ENCODE results near the gene TMEM50B.
"Not testable (repeated sequence)": the region's sequence is repeated elsewhere in the genome, so short reads cannot be mapped to it uniquely, and the experiment has no call there.

TMEM50B gene

GRCh38 chr21:33479679-33480480, at the start of gene TMEM50B:
TSS of gene TMEM50B (minus strand) at chr21:33479974. CDS start at chr21:33468885, 11,089 bp downstream.
- DNase-seq (ENCODE audit: low read depth in 2 of 2) = peak; percentile 88 to 97

- DNase-seq (ENCODE audit: low read depth in 2 of 2) = no peak
Measured at GRCh38 chr21:33522953-33523349, 43.2 kb upstream of the TMEM50B start.

- no peak for DNase-seq (ENCODE audit: low read depth in 2 of 2)
Measured at GRCh38 chr21:33522297-33522952, 42.7 kb upstream of the TMEM50B start.

GRCh38 chr21:33518899-33519298, 39.1 kb upstream of the TMEM50B start:
- no peak for DNase-seq (ENCODE audit: low read depth in 2 of 2)

- no peak for DNase-seq (ENCODE audit: low read depth in 2 of 2)
Measured at GRCh38 chr21:33514229-33514628, 34.5 kb upstream of the TMEM50B start.

GRCh38 chr21:33512481-33512880, 32.7 kb upstream of the TMEM50B start:
- no peak for DNase-seq (ENCODE audit: low read depth in 2 of 2)

- no peak for DNase-seq (ENCODE audit: low read depth in 2 of 2)
Measured at GRCh38 chr21:33511639-33512038, 31.9 kb upstream of the TMEM50B start.

GRCh38 chr21:33510826-33511225, 31.1 kb upstream of the TMEM50B start:
- no peak for DNase-seq (ENCODE audit: low read depth in 2 of 2)

GRCh38 chr21:33507003-33507402, 27.2 kb upstream of the TMEM50B start:
- not testable (repeated sequence) for DNase-seq (ENCODE audit: low read depth in 2 of 2)

GRCh38 chr21:33505833-33506232, 26.1 kb upstream of the TMEM50B start:
- no peak for DNase-seq (ENCODE audit: low read depth in 2 of 2)

GRCh38 chr21:33496345-33496744, 16.6 kb upstream of the TMEM50B start:
- DNase-seq (ENCODE audit: low read depth in 2 of 2) = no peak

GRCh38 chr21:33495743-33496142, 16.0 kb upstream of the TMEM50B start:
- DNase-seq (ENCODE audit: low read depth in 2 of 2) = no peak

- no peak for DNase-seq (ENCODE audit: low read depth in 2 of 2)
Measured at GRCh38 chr21:33493756-33494155, 14.0 kb upstream of the TMEM50B start.

- no peak for DNase-seq (ENCODE audit: low read depth in 2 of 2)
Measured at GRCh38 chr21:33492571-33492970, 12.8 kb upstream of the TMEM50B start.

- DNase-seq (ENCODE audit: low read depth in 2 of 2) = peak; percentile 92 to 94
Measured at GRCh38 chr21:33491373-33492102, 11.8 kb upstream of the TMEM50B start, which contains the start of gene DNAJC28. TSS of gene DNAJC28 (minus strand) at chr21:33491716. CDS start at chr21:33489393, 2,323 bp downstream.

- no peak for DNase-seq (ENCODE audit: low read depth in 2 of 2)
Measured at GRCh38 chr21:33490991-33491372, 11.2 kb upstream of the TMEM50B start.

GRCh38 chr21:33488936-33489335, 9.2 kb upstream of the TMEM50B start:
- no peak for DNase-seq (ENCODE audit: low read depth in 2 of 2)

- DNase-seq (ENCODE audit: low read depth in 2 of 2) = no peak
Measured at GRCh38 chr21:33487996-33488395, 8.2 kb upstream of the TMEM50B start.

- no peak for DNase-seq (ENCODE audit: low read depth in 2 of 2)
Measured at GRCh38 chr21:33481314-33481943, 1.7 kb upstream of the TMEM50B start.

GRCh38 chr21:33480481-33481103, 818 bp upstream of the TMEM50B start:
- DNase-seq (ENCODE audit: low read depth in 2 of 2) = no peak

- DNase-seq (ENCODE audit: low read depth in 2 of 2) = peak in 1 of 2 donors; percentile 20
Measured at GRCh38 chr21:33478935-33479678, 667 bp downstream of the TMEM50B start.

Measured in stimulated activated CD8-positive, alpha-beta memory T cell treated with anti-CD3 and anti-CD28 coated beads, Interleukin-7, amount 100 ng/mL, for 4 hours (primary cell).